Heart left ventricle (tissue), 16 donors: ENCODE measurements around the gene CSNK1E. TPM values are rescaled to one million over a fixed set of nuclear protein-coding genes. Genes with fewer than 3 reads are reported as not detected.
A peak's percentile ranks its signal among the peaks of the same experiment; 100 is the strongest.
"Not testable (repeated sequence)": the region's sequence is repeated elsewhere in the genome, so short reads cannot be mapped to it uniquely, and the experiment has no call there.

Experiments used
- ATAC-seq, 4 donors: fragments of 200-7000 bp; cut with Tn5 transposase; one replicate each; pipeline ENCODE4 v1.9.1; 2020 to 2022; ENCODE audit warnings: moderate library complexity in 4 of 4, mild to moderate bottlenecking in 3 of 4, moderate number of reproducible peaks in 1 of 4
- DNase-seq, 5 donors: peaks; one replicate each; pipeline ENCODE4 v3.0.0-alpha.2; 2020
- H3K27ac ChIP-seq, 12 donors: fragments of 200-600 bp; sonication (generic) in 4 of 12; one replicate each; pipeline versions ENCODE4 v1.5.0 to v1.8.0; 2016 to 2022; ENCODE audit warnings: mild to moderate bottlenecking in 2 of 12
- H3K27me3 ChIP-seq, 9 donors: fragments of 200-600 bp; sonication (generic) in 2 of 9; one replicate each; pipeline versions ENCODE4 v1.5.1 to v1.8.0; 2016 to 2022; ENCODE audit warnings: mild to moderate bottlenecking in 3 of 9
- H3K36me3 ChIP-seq, 9 donors: fragments of 200-600 bp; sonication (generic) in 2 of 9; one replicate each; pipeline versions ENCODE4 v1.5.0 to v1.8.0; 2018 to 2022; ENCODE audit warnings: mild to moderate bottlenecking in 2 of 9
- H3K4me1 ChIP-seq, 12 donors: fragments of 200-600 bp; sonication (generic) in 4 of 12; one replicate each; pipeline versions ENCODE4 v1.5.0 to v1.8.0; 2016 to 2022; ENCODE audit warnings: mild to moderate bottlenecking in 3 of 12
- H3K4me3 ChIP-seq, 12 donors: fragments of 200-600 bp; sonication (generic) in 4 of 12; one replicate each; pipeline versions ENCODE4 v1.5.0 to v1.8.0; 2017 to 2022; ENCODE audit warnings: mild to moderate bottlenecking in 9 of 12, moderate library complexity in 4 of 12
- H3K9me3 ChIP-seq, 12 donors: fragments of 200-600 bp; sonication (generic) in 4 of 12; one replicate each; pipeline versions ENCODE4 v1.5.0 to v1.8.0; 2016 to 2022; ENCODE audit warnings: mild to moderate bottlenecking in 1 of 12
- CTCF ChIP-seq, 12 donors: fragments of 200-600 bp; sonication (generic) in 4 of 12; IDR thresholded peaks; one replicate each; pipeline versions ENCODE4 v1.5.0 to v1.8.0; 2018 to 2022; ENCODE audit warnings: antibody characterized with exemption in 12 of 12, mild to moderate bottlenecking in 5 of 12
- POLR2A ChIP-seq, 2 donors: fragments of 450-650 bp; IDR thresholded peaks; one replicate each; pipeline ENCODE4 v1.6.1; 2017; ENCODE audit warnings: antibody characterized with exemption in 2 of 2, mild to moderate bottlenecking in 2 of 2, moderate library complexity in 2 of 2
- WGBS, 4 donors: extraction: QIAGEN DNeasy Blood & Tissue Kit in 2 of 4; methylation state at CpG; one replicate each; pipeline versions ENCODE4 v1.1.5 to v1.1.7; 2013 to 2018; 5-methylcytosine and 5-hydroxymethylcytosine counted together
- intact Hi-C, 10 donors: fragments of 100-400 bp; cut with DNase I; formaldehyde crosslinking; loops; one replicate each; pipeline versions ENCODE4 v1.11.1 to v1.14.2; 2022
- polyA plus RNA-seq, 2 donors: library from polyadenylated mRNA; stranded (reverse); fragments of 200-250 nt; gene quantifications; one replicate each; pipeline ENCODE4 v1.2.3, GENCODE V29; 2013
- total RNA-seq, 9 donors: library from RNA; depleted of rRNA in 2 of 9; stranded (reverse); fragments of >200 nt in 2 of 9; fragmentation: NEBNext Ultra II Directional in 3 of 9; extraction: Animal tissue kit (Norgen Biotek cat#: 25700) in 3 of 9; gene quantifications; one replicate each; pipeline versions ENCODE4 v1.1.0 to v1.2.4, GENCODE V29; 2016 to 2023
- donor health status: ischemic (EF 13 %, LVEDD 7.1; RV severe dilation, severe dysfunction).
- donor health status: healthy with polysubstance abuse.
- donor health status: DM: no; HTN: yes; CAD: no.
- donor health status: DM: no; HTN: no; CAD: no.
- donor health status: ischemic (EF 25% LVEDD 6.9; RV normal size, moderate dysfunction).
- donor health status: ischemic (EF 25% LVEDD 5.7; RV mildly dilated, moderate dysfunction).
- donor health status: healthy.
- donor health status: DM: yes; HTN: yes; CAD: no.
- donor health status: ischemic (EF 35%, LVEDD 5.7; RV mildly dilated, moderate dysfunction).
- donor health status: nonischemic (EF 11% LVEDD 7.7; RV severe dilation, severe dysfunction).
- donor health status: DM: yes; HTN: yes; CAD: no.
- donor health status: PGD.
- donor health status: ischemic (EF 29% LVEDD 5.4; RV normal size, mild dysfunction).
- donor health status: nonischemic (EF 23%, LVEDD 6.1; RV moderate dilation, normal function).

CSNK1E gene
- total and polyA plus RNA-seq, 11 donors, result 59.7 to 125 (median 72.6) TPM

- DNase-seq, result peak in 1 of 5 donors; percentile 49
- TF ChIP-seq CTCF (IDR thresholded peaks at IDR 0.05) (no peak), POLR2A (IDR thresholded peaks at IDR 0.05) (no peak)
- WGBS, 4 donors, result 51 to 61% (median 58%) methylated on average over 14 to 15 of the region's 15 CpGs
These were observed 30.1 kb upstream of the CSNK1E start for GRCh38 chr22:38347181-38347943.

GRCh38 chr22:38346506-38346905 is 29.3 kb upstream of the CSNK1E start:
- 74 to 86% (median 80%) methylated on average over 12 to 14 of the region's 14 CpGs for WGBS, 4 donors
- intact Hi-C loops, result loop anchor here in 4 of 10 donors (10.0 kb wide), 4 partner anchors 82 to 292 kb away; partner anchors contain the start of genes BAIAP2L2 (in 1 of the 4) and PICK1 (in 1 of the 4)
- DNase-seq, result peak in 1 of 5 donors; percentile 33

More at GRCh38 chr22:38347181-38347943, 30.1 kb upstream of the CSNK1E start:
- Histone ChIP-seq H3K4me1 (peaks cover 0 to 4% (median 0%) of the 10 kb centered on the region in 12 donors), H3K27me3 (peaks cover 0 to 18% (median 0%) of the 10 kb centered on the region in 9 donors), H3K9me3 (no peaks in the 10 kb centered on the region), H3K4me3 (no peak overlapping the region), H3K36me3 (peaks cover 0 to 4% (median 0%) of the 10 kb centered on the region in 9 donors), H3K27ac (no peak overlapping the region)
- ATAC-seq, result peak in 2 of 4 donors; percentile 2 to 4
- intact Hi-C loops, result loop anchor here in 4 of 10 donors (10.0 kb wide), 4 partner anchors 83 to 293 kb away; partner anchors contain the start of genes BAIAP2L2 (in 1 of the 4) and PICK1 (in 1 of the 4)

GRCh38 chr22:38345782-38346181 is 28.5 kb upstream of the CSNK1E start:
- intact Hi-C loops, result loop anchor here in 4 of 10 donors (10.0 kb wide), 4 partner anchors 81 to 291 kb away; partner anchors contain the start of genes BAIAP2L2 (in 1 of the 4) and PICK1 (in 1 of the 4)
- TF ChIP-seq POLR2A (IDR thresholded peaks at IDR 0.05) (no peak), CTCF (IDR thresholded peaks at IDR 0.05) (no peak)
- peaks cover 0 to 4% (median 0%) of the 10 kb centered on the region in 12 donors for H3K4me1 ChIP-seq
- H3K9me3 ChIP-seq, result no peaks in the 10 kb centered on the region
- no peak overlapping the region for H3K4me3 ChIP-seq
- peaks cover 0 to 18% (median 0%) of the 10 kb centered on the region in 9 donors for H3K27me3 ChIP-seq
- DNase-seq, result peak in 1 of 5 donors; percentile 25
- no peaks in the 10 kb centered on the region for H3K36me3 ChIP-seq
- ATAC-seq, result no peak
- no peak overlapping the region for H3K27ac ChIP-seq
- 94 to 97% (median 96%) methylated on average over 6 of the region's 6 CpGs for WGBS, 4 donors

More at GRCh38 chr22:38346506-38346905, 29.3 kb upstream of the CSNK1E start:
- H3K9me3 ChIP-seq, result no peaks in the 10 kb centered on the region
- H3K27me3 ChIP-seq, result peaks cover 0 to 18% (median 0%) of the 10 kb centered on the region in 9 donors
- peaks cover 0 to 4% (median 0%) of the 10 kb centered on the region in 12 donors for H3K4me1 ChIP-seq
- ATAC-seq, result no peak
- no peak for TF ChIP-seq CTCF (IDR thresholded peaks at IDR 0.05)
- no peak overlapping the region for H3K4me3 ChIP-seq
- H3K27ac ChIP-seq, result no peak overlapping the region
- peaks cover 0 to 4% (median 0%) of the 10 kb centered on the region in 9 donors for H3K36me3 ChIP-seq

- intact Hi-C loops, result loop anchor here in 4 of 10 donors (10.0 kb wide), 4 partner anchors 75 to 285 kb away; partner anchors contain the start of genes BAIAP2L2 (in 1 of the 4) and PICK1 (in 1 of the 4)
- not testable (repeated sequence) for H3K4me3 ChIP-seq, DNase-seq, ATAC-seq, H3K9me3 ChIP-seq, H3K36me3 ChIP-seq, H3K27ac ChIP-seq
- WGBS, 4 donors, result 91 to 95% (median 94%) methylated on average over 6 of the region's 6 CpGs
- H3K27me3 ChIP-seq, result peaks cover 0 to 12% (median 0%) of the 10 kb centered on the region in 9 donors
- peaks cover 0 to 13% (median 6%) of the 10 kb centered on the region in 12 donors for H3K4me1 ChIP-seq
These were observed 22.7 kb upstream of the CSNK1E start for GRCh38 chr22:38339893-38340292.
